Measurements from ENCODE around the gene CYP2U1. TPM values are rescaled to one million over a fixed set of nuclear protein-coding genes. Genes with fewer than 3 reads are reported as not detected.

Gene CYP2U1
- total and polyA plus RNA-seq, 9 of the 15 experiments (the other 6 are each of a cell fraction or from before 2014, with no cell fraction given) = 0.03 to 0.15 (median 0.07) TPM

DNA sequence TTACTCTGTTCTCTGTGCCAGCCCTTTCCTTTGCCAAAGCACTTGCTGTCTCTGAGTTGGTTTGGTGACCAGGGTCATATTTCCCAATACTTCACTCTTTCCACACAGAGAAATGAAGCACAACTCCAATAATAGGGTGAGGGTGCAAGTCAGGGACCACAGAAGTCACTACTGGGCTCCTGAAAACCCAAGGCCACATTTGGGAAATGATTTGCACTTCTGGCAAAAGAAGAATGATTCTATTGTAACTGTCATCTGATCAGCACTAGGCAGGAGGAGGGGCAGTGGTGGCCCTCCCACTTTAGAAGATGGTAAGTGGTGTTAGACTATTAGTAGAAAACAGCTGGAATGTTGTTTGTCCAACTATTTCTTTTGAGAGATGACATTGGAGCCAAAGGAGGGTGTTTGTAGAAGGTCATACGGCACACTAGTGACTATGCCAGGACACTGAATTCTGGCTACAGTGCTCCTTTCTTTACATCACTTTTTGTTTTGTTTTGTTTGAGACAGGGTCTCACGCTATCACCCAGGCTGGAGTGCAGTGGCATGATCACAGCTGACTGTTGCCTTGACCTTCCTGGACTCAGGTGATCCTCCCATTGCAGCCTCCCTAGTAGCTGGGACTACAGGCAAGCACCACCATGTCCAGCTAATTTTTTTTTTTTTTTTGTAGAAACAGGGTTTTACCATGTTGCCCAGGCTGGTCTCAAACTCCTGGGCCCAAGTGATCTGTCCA lies 47.5 kb downstream of the CYP2U1 start (continued):
- TF ChIP-seq PRDM10 (IDR thresholded peaks at IDR 0.05; ENCODE audit: partially characterized antibody) (no peak), JUNB (CRISPR knock-in tag; conservative IDR thresholded peaks at IDR 0.05) (no peak), POLR2AphosphoS2 (IDR thresholded peaks at IDR 0.05; ENCODE audit: low read length) (no peak)

DNA sequence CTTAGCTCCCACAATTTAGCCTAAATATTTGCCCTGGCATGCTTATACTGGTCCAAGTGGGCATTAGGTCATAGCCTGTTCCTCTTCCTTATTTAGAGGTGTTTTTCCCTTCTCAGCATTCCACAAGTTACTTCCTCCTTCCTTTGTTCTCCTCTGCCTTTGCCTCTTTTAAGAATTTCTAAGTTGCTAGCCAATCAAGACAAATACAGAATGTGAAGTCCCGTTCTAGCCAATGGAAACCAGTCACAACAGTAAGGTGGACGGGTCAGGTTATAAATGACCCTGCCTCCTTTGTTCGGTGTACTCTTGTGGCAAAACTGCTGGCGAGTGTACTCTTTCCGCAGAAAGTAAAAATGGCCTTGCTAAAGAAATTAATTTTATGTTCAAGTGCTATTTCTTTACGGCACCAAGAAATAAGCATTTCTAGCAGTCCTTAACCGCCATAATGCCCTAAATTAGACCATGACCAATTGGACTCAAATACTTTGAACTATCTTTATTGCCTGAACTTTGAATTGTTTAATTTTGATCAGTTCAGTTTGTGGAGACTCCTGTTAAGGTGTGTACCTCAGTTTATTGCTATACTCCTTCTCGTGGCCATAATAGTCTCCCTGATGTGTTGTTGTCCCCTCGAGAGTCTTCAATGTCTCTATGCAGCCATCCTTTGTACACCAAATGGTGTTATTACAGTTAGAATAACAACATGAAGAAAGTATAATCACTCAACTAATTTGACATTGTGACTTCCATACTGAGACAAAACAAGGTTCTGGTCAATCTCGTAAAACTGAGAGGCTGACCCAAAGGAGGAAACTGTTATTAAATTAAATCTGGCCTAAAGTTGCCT lies 56.8 kb downstream of the CYP2U1 start:
- H3K79me2 ChIP-seq (ENCODE audit: control insufficient read depth, insufficient read depth, low read length) = peaks cover 39% of the 10 kb centered on the region
- CTCF ChIA-PET (ENCODE audit: low intra/inter-chr PET ratio) = no interaction called here
- H2AFZ ChIP-seq (ENCODE audit: low read depth, low read length) = peak overlapping the region; percentile 89
- in situ Hi-C loops (cut with MboI) (no loop called here), intact Hi-C loops (cut with micrococcal nuclease) (no loop called here)
- no peak for ATAC-seq
- H3K4me2 ChIP-seq (ENCODE audit: insufficient read depth, low read length) = peak overlapping the region; percentile 90
- BruUV-seq (replicated peaks) = no TSS peak
- 85% methylated on average over 10 of the region's 10 CpGs for WGBS (ENCODE audit: insufficient coverage, low coverage, missing lambda C conversion rate)
- POLR2A ChIA-PET = interaction anchor here (1.2 kb wide), 1 partner anchor 12 kb away, joined by 5 read pairs; no protein-coding TSS in a partner anchor
- H3K4me1 ChIP-seq (replicated peaks in 1 of 2; ENCODE audit: control insufficient read depth in 2 of 2, insufficient read depth in 2 of 2, low read length in 2 of 2) = peaks cover 12 to 18% of the 10 kb centered on the region in 2 experiments; a peak in 4 of 5 replicates
- no peak overlapping the region for H3K4me3 ChIP-seq
- H4K20me1 ChIP-seq (replicated peaks; ENCODE audit: control insufficient read depth, insufficient read depth, low read length) = no peaks in the 10 kb centered on the region; the same call in 1 of the 2 replicates
- H3K27ac ChIP-seq (ENCODE audit: extremely low read depth, low read depth, low read length) = no peak overlapping the region; the same call in 2 of the 3 replicates
- H3K36me3 ChIP-seq (ENCODE audit: control insufficient read depth, insufficient read depth, low read length) = no peaks in the 10 kb centered on the region
- no peak for FAIRE-seq
- H3K9me3 ChIP-seq (replicated peaks; ENCODE audit: control insufficient read depth, insufficient read depth, low read depth, low read length) = no peaks in the 10 kb centered on the region
- no peaks in the 10 kb centered on the region for H3K27me3 ChIP-seq (ENCODE audit: control insufficient read depth in 2 of 2, insufficient read depth in 2 of 2, low read length in 2 of 2)
- H3K9ac ChIP-seq (ENCODE audit: insufficient read depth in 1 of 2, low read depth in 2 of 2, low read length in 2 of 2) = peak overlapping the region in 1 of 2 experiments; percentile 60; a peak in 1 of 4 replicates
- no peaks in the 10 kb centered on the region for H3K9me1 ChIP-seq (ENCODE audit: control insufficient read depth, insufficient read depth, low read length)
- DNase-seq (ENCODE audit: extremely low read depth in 1 of 4, low spot score in 3 of 4) = no peak
- TF ChIP-seq SAP30 (IDR thresholded peaks at IDR 0.05; ENCODE audit: borderline replicate concordance, insufficient read depth, low read depth, low read length, poor library complexity, severe bottlenecking) = no peak
- TF ChIP-seq IRF1 (CRISPR knock-in tag; IDR thresholded peaks at IDR 0.05; ENCODE audit: borderline replicate concordance) = no peak
- TF ChIP-seq ZNF311 (CRISPR knock-in tag; IDR thresholded peaks at IDR 0.05) = no peak
- TF ChIP-seq DDX20 (tag; IDR thresholded peaks at IDR 0.05; ENCODE audit: low read depth) = no peak
